ENCODE data around the gene IL1RAPL2.

- TF ChIP-seq ZBTB7A (IDR thresholded peaks at IDR 0.05; ENCODE audit: low read depth) (no peak), FOXM1 (IDR thresholded peaks at IDR 0.05; ENCODE audit: borderline replicate concordance, low read depth) (no peak), RAD21 (IDR thresholded peaks at IDR 0.05; ENCODE audit: low read depth) (no peak), TAF1 (IDR thresholded peaks at IDR 0.05; ENCODE audit: low read depth) (no peak)
These were observed 694.5 kb downstream of the IL1RAPL2 start for GRCh38 chrX:105260291-105261043.
